Hepatocyte (in vitro differentiated cells): Measurements from ENCODE around the gene HIVEP2. TPM values are rescaled to one million over a fixed set of nuclear protein-coding genes. Genes with fewer than 3 reads are reported as not detected.

Source experiments
- DNase-seq: peaks from one replicate; pipeline ENCODE4 v3.0.0-alpha.2; 2016; ENCODE audit warnings: low spot score
- H2AFZ ChIP-seq: fragments of 200-600 bp; sonication (generic); 2 replicates; pipeline ENCODE4 v1.6.0; 2016; ENCODE audit warnings: antibody characterized with exemption, mild to moderate bottlenecking
- H3K27ac ChIP-seq: fragments of 200-600 bp; sonication (generic); 2 replicates; pipeline ENCODE4 v1.5.1; 2016; ENCODE audit warnings: mild to moderate bottlenecking
- H3K27me3 ChIP-seq: fragments of 200-600 bp; sonication (generic); 2 replicates; pipeline ENCODE4 v1.6.1; 2016
- H3K36me3 ChIP-seq: fragments of 200-600 bp; sonication (generic); replicated peaks from 2 replicates; pipeline ENCODE4 v1.5.1; 2016; ENCODE audit warnings: low read depth; ENCODE audit not compliant: insufficient read depth
- H3K4me1 ChIP-seq: fragments of 200-600 bp; sonication (generic); 2 replicates; pipeline ENCODE4 v1.5.1; 2016; ENCODE audit warnings: mild to moderate bottlenecking, moderate library complexity; ENCODE audit not compliant: insufficient read depth
- H3K4me2 ChIP-seq: fragments of 200-600 bp; sonication (generic); 2 replicates; pipeline ENCODE4 v1.6.0; 2016
- H3K4me3 ChIP-seq: fragments of 200-600 bp; sonication (generic); 2 replicates; pipeline ENCODE4 v1.5.1; 2016; ENCODE audit warnings: mild to moderate bottlenecking
- H3K79me2 ChIP-seq: fragments of 200-600 bp; sonication (generic); 2 replicates; pipeline ENCODE4 v1.6.0; 2017; ENCODE audit warnings: mild to moderate bottlenecking
- H3K9me2 ChIP-seq: fragments of 200-600 bp; sonication (generic); replicated peaks from 2 replicates; pipeline ENCODE4 v1.6.0; 2017; ENCODE audit warnings: mild to moderate bottlenecking; ENCODE audit not compliant: insufficient read depth
- H3K9me3 ChIP-seq: fragments of 200-600 bp; sonication (generic); 2 replicates; pipeline ENCODE4 v1.5.1; 2016; ENCODE audit warnings: low read depth, mild to moderate bottlenecking
- H4K20me1 ChIP-seq: fragments of 200-600 bp; sonication (generic); 2 replicates; pipeline ENCODE4 v1.6.0; 2016; ENCODE audit warnings: mild to moderate bottlenecking; ENCODE audit not compliant: insufficient read depth, poor library complexity, severe bottlenecking
- EZH2 ChIP-seq: fragments of 200-600 bp; sonication (generic); IDR thresholded peaks from 2 replicates; pipeline ENCODE4 v1.6.1; 2016; ENCODE audit warnings: antibody characterized with exemption, mild to moderate bottlenecking, borderline replicate concordance
- EZH2phosphoT487 ChIP-seq: fragments of 200-600 bp; sonication (generic); IDR thresholded peaks from one replicate; pipeline ENCODE4 v1.6.1; 2018; ENCODE audit warnings: antibody characterized with exemption, mild to moderate bottlenecking, low read depth, moderate library complexity; ENCODE audit not compliant: unreplicated experiment, severe bottlenecking
- WGBS: methylation state at CpG from one replicate; pipeline ENCODE4 v1.1.6; 2016; ENCODE audit warnings: low lambda C conversion rate; ENCODE audit errors: missing lambda C conversion rate; 5-methylcytosine and 5-hydroxymethylcytosine counted together
- polyA plus RNA-seq: library from polyadenylated mRNA; unstranded; fragments of >200 nt; fragmentation: Nextera tagmentation; extraction: Ambion mirVana; gene quantifications from 2 replicates; pipeline ENCODE4 v1.2.1, GENCODE V29; 2016
- total RNA-seq: library from RNA; depleted of rRNA; stranded (reverse); fragments of >200 nt; gene quantifications from 2 replicates; pipeline ENCODE4 v1.2.3, GENCODE V29; 2014
- TF ChIP-seq, protein P1 (sequence below): fragments of 200-600 bp; sonication (generic); IDR thresholded peaks from 2 replicates; pipeline ENCODE4 v1.5.1; 2016; ENCODE audit warnings: antibody characterized with exemption, mild to moderate bottlenecking; ENCODE audit not compliant: poor library complexity

Gene HIVEP2
- total and polyA plus RNA-seq, 2 experiments from 2014 or later, result 3.3 to 9.4 TPM

DNA sequence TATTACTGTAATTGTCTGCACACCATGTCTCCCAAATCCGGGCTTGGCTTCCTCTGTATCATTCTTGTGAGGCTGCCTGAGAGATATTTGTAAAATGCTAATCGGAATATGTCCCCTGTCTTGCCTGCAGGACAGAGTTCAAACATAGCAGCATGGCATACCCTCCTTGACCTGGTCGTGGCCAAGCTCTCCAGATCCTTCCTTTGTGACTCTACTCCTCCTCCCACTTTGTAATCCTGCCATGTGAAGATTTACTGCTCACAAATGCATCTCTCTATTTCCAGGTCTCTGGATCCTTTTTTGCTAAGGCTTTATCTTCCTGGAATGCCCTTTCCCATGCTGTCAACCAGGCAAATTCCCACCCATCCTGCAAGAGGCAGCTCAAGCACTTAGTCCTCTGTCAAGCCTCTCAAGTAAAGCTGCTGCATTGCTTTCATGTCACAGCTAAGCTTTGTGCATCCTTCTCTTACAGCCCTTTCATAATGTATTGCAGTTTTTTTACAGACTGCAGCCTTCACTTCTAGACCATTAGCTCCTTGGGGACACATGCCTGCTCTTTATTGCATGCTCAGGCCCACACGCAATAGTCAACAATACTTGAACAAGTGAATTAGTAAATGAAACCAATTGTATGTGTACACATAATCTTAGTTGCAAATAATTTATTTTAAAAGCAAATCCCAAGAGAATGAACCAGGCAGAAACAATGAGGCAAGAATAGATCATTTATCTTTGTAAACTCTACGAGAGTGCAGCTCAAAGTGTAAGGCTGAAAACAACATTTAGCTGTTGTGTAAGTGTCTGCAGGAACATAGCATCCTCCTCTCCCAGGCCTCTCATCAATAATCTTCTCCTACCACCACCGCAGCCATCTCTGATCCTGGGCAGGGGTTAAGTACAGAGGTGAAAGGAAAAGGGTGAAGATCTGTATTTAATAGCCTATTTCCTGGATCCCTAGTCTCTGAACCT is 45.8 kb downstream of the HIVEP2 start:
- Histone ChIP-seq H4K20me1 (no peaks in the 10 kb centered on the region), H3K4me1 (no peaks in the 10 kb centered on the region), H3K9me3 (no peaks in the 10 kb centered on the region), H3K27me3 (no peaks in the 10 kb centered on the region), H3K9me2 (no peaks in the 10 kb centered on the region), H3K79me2 (peaks cover 5% of the 10 kb centered on the region), H3K4me3 (no peak overlapping the region), H3K36me3 (no peaks in the 10 kb centered on the region), H2AFZ (no peak overlapping the region), H3K27ac (no peak overlapping the region), H3K4me2 (no peak overlapping the region)
- no peak for TF ChIP-seq EZH2phosphoT487
- TF ChIP-seq EZH2, result no peak
- TF ChIP-seq, protein P1, sequence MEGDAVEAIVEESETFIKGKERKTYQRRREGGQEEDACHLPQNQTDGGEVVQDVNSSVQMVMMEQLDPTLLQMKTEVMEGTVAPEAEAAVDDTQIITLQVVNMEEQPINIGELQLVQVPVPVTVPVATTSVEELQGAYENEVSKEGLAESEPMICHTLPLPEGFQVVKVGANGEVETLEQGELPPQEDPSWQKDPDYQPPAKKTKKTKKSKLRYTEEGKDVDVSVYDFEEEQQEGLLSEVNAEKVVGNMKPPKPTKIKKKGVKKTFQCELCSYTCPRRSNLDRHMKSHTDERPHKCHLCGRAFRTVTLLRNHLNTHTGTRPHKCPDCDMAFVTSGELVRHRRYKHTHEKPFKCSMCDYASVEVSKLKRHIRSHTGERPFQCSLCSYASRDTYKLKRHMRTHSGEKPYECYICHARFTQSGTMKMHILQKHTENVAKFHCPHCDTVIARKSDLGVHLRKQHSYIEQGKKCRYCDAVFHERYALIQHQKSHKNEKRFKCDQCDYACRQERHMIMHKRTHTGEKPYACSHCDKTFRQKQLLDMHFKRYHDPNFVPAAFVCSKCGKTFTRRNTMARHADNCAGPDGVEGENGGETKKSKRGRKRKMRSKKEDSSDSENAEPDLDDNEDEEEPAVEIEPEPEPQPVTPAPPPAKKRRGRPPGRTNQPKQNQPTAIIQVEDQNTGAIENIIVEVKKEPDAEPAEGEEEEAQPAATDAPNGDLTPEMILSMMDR, result no peak
- WGBS, result 69% methylated on average over 6 of the region's 6 CpGs
- DNase-seq, result no peak

DNA sequence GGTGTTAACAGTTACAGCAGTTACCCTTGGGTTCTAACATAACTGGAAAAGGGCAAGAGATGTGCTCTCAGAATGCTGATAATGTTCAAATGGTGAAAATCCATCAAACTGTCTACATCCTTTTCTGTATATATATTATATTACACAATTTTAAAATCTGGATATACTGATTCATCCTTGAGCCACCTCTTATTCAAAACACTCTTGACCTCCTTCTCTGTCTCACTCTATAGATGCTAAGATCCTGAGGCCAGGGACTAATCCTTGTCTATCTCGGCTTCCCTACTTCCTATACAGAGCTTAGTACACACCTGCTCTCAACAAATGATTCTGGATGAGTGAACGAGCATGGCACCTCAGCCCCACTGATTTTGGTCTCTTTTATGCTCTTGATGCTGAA is 47.3 kb downstream of the HIVEP2 start:
- peaks cover 2% of the 10 kb centered on the region for H3K79me2 ChIP-seq
- no peaks in the 10 kb centered on the region for H3K36me3 ChIP-seq
- H3K4me2 ChIP-seq, result no peak overlapping the region
- H3K4me3 ChIP-seq, result no peak overlapping the region
- H3K27me3 ChIP-seq, result no peaks in the 10 kb centered on the region
- H3K27ac ChIP-seq, result no peak overlapping the region
- no peaks in the 10 kb centered on the region for H3K9me3 ChIP-seq
- 75% methylated on average over 2 of the region's 2 CpGs for WGBS
- H4K20me1 ChIP-seq, result no peaks in the 10 kb centered on the region
- no peak for DNase-seq
- TF ChIP-seq EZH2phosphoT487 (no peak), EZH2 (no peak)
- TF ChIP-seq, protein P1, result no peak
- H2AFZ ChIP-seq, result no peak overlapping the region
- no peaks in the 10 kb centered on the region for H3K4me1 ChIP-seq
- H3K9me2 ChIP-seq, result no peaks in the 10 kb centered on the region

DNA sequence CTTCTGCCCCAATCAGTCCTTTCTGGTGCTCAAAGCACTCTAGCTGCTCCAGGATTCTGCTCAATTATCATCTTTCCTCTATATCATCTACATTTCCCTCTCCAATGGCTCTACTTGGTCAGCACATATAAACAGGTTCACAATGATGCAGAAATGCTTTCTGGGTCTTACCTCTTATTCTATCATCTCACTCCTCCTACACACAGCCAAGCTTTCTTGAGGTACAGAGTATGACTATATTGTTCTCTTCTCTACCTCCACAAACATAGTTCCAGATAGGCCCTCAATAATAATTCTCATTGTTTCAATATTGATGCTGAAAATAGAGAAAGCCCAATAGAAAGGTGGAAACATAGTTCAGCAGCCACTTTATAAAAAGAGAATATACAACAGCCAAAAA is 48.2 kb downstream of the HIVEP2 start:
- no peaks in the 10 kb centered on the region for H3K4me1 ChIP-seq

More for the DNA sequence above, 48.2 kb downstream of the HIVEP2 start:
- TF ChIP-seq EZH2, result no peak
- no peak for TF ChIP-seq EZH2phosphoT487
- TF ChIP-seq, protein P1, result no peak
- H3K4me2 ChIP-seq, result no peak overlapping the region
- peaks cover 2% of the 10 kb centered on the region for H3K79me2 ChIP-seq
- H4K20me1 ChIP-seq, result no peaks in the 10 kb centered on the region
- no peaks in the 10 kb centered on the region for H3K9me2 ChIP-seq
- H3K27ac ChIP-seq, result no peak overlapping the region
- H3K9me3 ChIP-seq, result no peaks in the 10 kb centered on the region
- H2AFZ ChIP-seq, result no peak overlapping the region
- H3K4me3 ChIP-seq, result no peak overlapping the region
- no peak for DNase-seq
- H3K27me3 ChIP-seq, result no peaks in the 10 kb centered on the region
- no peaks in the 10 kb centered on the region for H3K36me3 ChIP-seq
